GM15510 (cell line): ENCODE results near the gene HRNR.

ENCODE experiments used
- POLR2A ChIP-seq: IDR thresholded peaks from 3 replicates; pipeline ENCODE4 v1.6.1; 2011; ENCODE audit warnings: borderline replicate concordance; ENCODE audit not compliant: insufficient read length; ENCODE audit errors: extremely low read depth

HRNR gene

GRCh38 chr1:152165286-152166077 lies 58.5 kb downstream of the HRNR start:
- TF ChIP-seq POLR2A, result no peak

GRCh38 chr1:152164517-152165136 lies 59.4 kb downstream of the HRNR start:
- no peak for TF ChIP-seq POLR2A

GRCh38 chr1:152162792-152163463 lies 61.1 kb downstream of the HRNR start:
- no peak for TF ChIP-seq POLR2A
